Osteocyte (in vitro differentiated cells): ENCODE data around the gene TRMO. TPM values are rescaled to one million over a fixed set of nuclear protein-coding genes. Genes with fewer than 3 reads are reported as not detected.

Experiments
- DNase-seq: peaks from one replicate; pipeline ENCODE4 v3.0.0; 2021; ENCODE audit warnings: mixed read lengths; ENCODE audit not compliant: unreplicated experiment; ENCODE audit errors: extremely low spot score
- H3K27ac Mint-ChIP-seq: one replicate; pipeline ENCODE4 v1.8.0; 2021; ENCODE audit warnings: mild to moderate bottlenecking, mixed read lengths; ENCODE audit not compliant: unreplicated experiment
- H3K27me3 Mint-ChIP-seq: one replicate; pipeline ENCODE4 v1.8.0; 2021; ENCODE audit warnings: mixed read lengths; ENCODE audit not compliant: unreplicated experiment
- H3K36me3 Mint-ChIP-seq: one replicate; pipeline ENCODE4 v1.8.0; 2021; ENCODE audit warnings: mixed read lengths; ENCODE audit not compliant: unreplicated experiment
- H3K4me1 Mint-ChIP-seq: one replicate; pipeline ENCODE4 v1.8.0; 2021; ENCODE audit warnings: mixed read lengths; ENCODE audit not compliant: unreplicated experiment
- H3K4me3 Mint-ChIP-seq: one replicate; pipeline ENCODE4 v1.8.0; 2021; ENCODE audit warnings: mild to moderate bottlenecking, moderate library complexity, mixed read lengths; ENCODE audit not compliant: unreplicated experiment
- H3K9me3 Mint-ChIP-seq: one replicate; pipeline ENCODE4 v1.8.0; 2021; ENCODE audit warnings: mixed read lengths; ENCODE audit not compliant: unreplicated experiment
- long read RNA-seq: library from polyadenylated mRNA; unstranded; transcript quantifications from one replicate; pipeline ENCODE4 v2.0.0, GENCODE V29; 2021
- total RNA-seq: library from RNA; stranded (reverse); gene quantifications from 2 replicates; pipeline ENCODE4 v1.2.1, GENCODE V29; 2021
- TF ChIP-seq, protein P1 (sequence below): fragments of 200-600 bp; sonication (generic); IDR thresholded peaks from 2 replicates; pipeline ENCODE4 v1.5.0; 2021; ENCODE audit warnings: antibody characterized with exemption, mild to moderate bottlenecking, moderate library complexity

The TRMO gene
- 10.6 and 15.3 TPM in 2 replicates for total RNA-seq
- long read RNA-seq, transcript TRMO-203 (5 exons, 1,647 nt): major isoform, 30 of 56 reads
- long read RNA-seq, partial matches to known transcripts: 1 of 56 reads
- long read RNA-seq, other reads (novel, unspliced or antisense): 24 of 56 reads

DNA sequence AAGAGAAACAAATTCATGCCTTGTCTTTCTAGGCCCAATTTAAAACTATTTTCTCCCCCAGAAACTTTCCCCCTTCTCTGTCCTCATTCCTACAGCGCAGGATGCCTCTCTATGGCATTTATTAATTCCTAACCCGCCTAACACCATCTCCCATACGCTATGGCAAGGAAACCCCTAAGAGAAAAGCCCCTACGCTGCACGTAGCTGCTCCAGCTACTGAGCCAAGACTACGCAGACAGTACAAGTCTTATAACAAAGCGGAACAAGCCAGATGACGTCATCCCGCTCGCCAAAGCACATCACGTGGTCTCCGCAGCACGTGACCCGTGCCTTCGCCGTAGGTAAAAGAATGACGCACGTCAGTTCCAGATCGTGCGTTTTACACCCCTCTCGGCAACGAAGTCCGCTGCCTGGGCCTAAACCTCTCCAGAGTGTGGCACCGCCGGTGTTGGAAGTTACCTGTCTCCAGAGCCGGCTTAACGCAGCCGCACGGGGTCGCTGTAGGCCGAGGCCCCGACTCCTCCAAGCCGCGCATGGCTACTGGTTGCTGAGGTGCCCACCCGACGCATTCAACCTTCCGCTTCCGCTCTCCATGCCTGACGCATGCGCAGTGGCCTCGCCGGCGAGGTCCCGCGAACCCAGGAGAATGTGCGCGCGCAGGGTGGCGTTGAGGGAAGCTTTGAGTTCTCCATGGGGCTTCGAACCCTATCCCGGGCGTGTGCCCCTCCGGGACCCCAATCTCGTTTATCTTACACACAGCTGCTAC, at the start of gene TRMO:
Gene TRMO, minus strand, starts transcription at position 542 of the 766 bp plus-strand sequence. Its CDS starts 7 bp downstream, at position 535.
- Mint-ChIP-seq H3K4me3 (peak within 1 kb of the TSS; percentile 86), H3K27ac (peak within 1 kb of the TSS; percentile 99), H3K36me3 (no peaks in the 10 kb centered on the region), H3K9me3 (no peaks in the 10 kb centered on the region), H3K4me1 (peaks cover 20% of the 10 kb centered on the region), H3K27me3 (peaks cover 8% of the 10 kb centered on the region)
- DNase-seq: peak; percentile 99
- TF ChIP-seq, protein P1, sequence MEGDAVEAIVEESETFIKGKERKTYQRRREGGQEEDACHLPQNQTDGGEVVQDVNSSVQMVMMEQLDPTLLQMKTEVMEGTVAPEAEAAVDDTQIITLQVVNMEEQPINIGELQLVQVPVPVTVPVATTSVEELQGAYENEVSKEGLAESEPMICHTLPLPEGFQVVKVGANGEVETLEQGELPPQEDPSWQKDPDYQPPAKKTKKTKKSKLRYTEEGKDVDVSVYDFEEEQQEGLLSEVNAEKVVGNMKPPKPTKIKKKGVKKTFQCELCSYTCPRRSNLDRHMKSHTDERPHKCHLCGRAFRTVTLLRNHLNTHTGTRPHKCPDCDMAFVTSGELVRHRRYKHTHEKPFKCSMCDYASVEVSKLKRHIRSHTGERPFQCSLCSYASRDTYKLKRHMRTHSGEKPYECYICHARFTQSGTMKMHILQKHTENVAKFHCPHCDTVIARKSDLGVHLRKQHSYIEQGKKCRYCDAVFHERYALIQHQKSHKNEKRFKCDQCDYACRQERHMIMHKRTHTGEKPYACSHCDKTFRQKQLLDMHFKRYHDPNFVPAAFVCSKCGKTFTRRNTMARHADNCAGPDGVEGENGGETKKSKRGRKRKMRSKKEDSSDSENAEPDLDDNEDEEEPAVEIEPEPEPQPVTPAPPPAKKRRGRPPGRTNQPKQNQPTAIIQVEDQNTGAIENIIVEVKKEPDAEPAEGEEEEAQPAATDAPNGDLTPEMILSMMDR: peak; percentile 65

DNA sequence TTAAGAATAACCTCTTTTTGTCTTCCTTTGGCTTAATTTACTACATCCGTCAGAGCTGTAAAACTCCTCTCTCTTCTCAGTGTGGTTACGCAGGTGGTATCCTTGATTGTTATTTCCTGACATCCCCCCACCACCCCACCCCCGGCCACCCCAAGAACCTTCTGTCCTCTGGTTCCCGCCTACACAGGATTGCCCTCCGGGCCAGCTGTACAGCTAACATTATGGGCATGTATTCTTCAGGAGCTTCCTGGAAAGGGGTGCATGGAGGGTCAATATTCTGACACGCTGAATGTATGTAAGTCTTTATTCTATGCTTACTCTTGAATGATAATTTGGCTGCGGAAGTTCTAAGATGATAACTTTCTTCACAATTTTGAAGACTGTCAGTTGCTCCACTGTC, 47.9 kb upstream of the TRMO start:
- H3K4me3 Mint-ChIP-seq: no peak overlapping the region
- H3K36me3 Mint-ChIP-seq: no peaks in the 10 kb centered on the region
- H3K9me3 Mint-ChIP-seq: no peaks in the 10 kb centered on the region
- H3K27me3 Mint-ChIP-seq: peaks cover 58% of the 10 kb centered on the region
- H3K27ac Mint-ChIP-seq: no peak overlapping the region
- peaks cover 2% of the 10 kb centered on the region for H3K4me1 Mint-ChIP-seq
- TF ChIP-seq, protein P1: no peak
- DNase-seq: no peak

GRCh38 chr9:97969014-97969413, 46.7 kb upstream of the TRMO start:
- peaks cover 67% of the 10 kb centered on the region for H3K27me3 Mint-ChIP-seq
- H3K36me3 Mint-ChIP-seq: no peaks in the 10 kb centered on the region
- TF ChIP-seq, protein P1: no peak
- no peak for DNase-seq
- H3K27ac Mint-ChIP-seq: no peak overlapping the region
- H3K9me3 Mint-ChIP-seq: no peaks in the 10 kb centered on the region
- H3K4me3 Mint-ChIP-seq: no peak overlapping the region
- peaks cover 2% of the 10 kb centered on the region for H3K4me1 Mint-ChIP-seq

DNA sequence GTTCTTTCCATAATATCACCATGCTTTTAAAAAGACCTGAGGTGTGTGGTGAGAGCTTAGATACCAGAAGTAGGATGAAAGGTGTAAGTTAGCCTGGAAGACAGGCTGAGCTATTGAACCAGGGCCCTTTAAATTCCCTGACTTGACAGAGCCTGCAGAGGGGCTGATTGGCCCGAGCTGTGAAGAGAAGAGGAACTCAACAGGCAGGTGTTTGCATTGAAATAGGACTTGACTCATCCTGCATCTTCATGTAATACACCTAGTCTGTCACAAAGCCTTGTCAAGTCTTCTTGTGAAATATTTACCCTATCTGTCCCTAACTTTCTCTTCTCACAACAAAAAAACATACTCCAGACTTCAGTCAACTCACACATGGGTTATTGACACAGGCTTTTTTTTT, 44.2 kb upstream of the TRMO start:
- Mint-ChIP-seq H3K36me3 (no peaks in the 10 kb centered on the region), H3K27me3 (peaks cover 60% of the 10 kb centered on the region), H3K4me3 (no peak overlapping the region), H3K27ac (no peak overlapping the region), H3K9me3 (no peaks in the 10 kb centered on the region), H3K4me1 (peaks cover 2% of the 10 kb centered on the region)
- DNase-seq: no peak
- TF ChIP-seq, protein P1: no peak

DNA sequence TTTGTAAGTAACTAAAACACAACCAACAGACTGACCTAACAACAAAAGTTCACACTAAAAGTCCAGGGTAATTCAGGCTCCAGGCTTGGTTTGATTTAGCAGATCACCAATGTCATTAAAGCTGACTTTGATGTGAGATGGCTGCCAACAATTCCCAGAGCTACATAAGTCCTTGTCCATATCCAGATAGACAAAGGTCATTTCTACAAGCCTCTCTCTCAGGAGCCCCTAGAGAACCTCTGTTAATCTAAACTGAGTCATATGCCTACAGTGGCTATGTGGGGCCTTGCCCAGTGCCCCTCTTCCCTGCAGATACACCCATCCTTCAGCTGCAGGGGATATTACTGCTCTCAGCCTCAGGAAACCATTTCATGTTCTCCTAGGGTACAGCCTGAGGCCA, 42.6 kb upstream of the TRMO start:
- H3K27ac Mint-ChIP-seq: no peak overlapping the region
- TF ChIP-seq, protein P1: no peak
- H3K36me3 Mint-ChIP-seq: no peaks in the 10 kb centered on the region
- H3K4me3 Mint-ChIP-seq: no peak overlapping the region
- peaks cover 54% of the 10 kb centered on the region for H3K27me3 Mint-ChIP-seq
- no peak for DNase-seq
- H3K4me1 Mint-ChIP-seq: peaks cover 2% of the 10 kb centered on the region
- no peaks in the 10 kb centered on the region for H3K9me3 Mint-ChIP-seq
